IMR-90 (cell line): ENCODE measurements around the gene ART4. TPM values are rescaled to one million over a fixed set of nuclear protein-coding genes. Genes with fewer than 3 reads are reported as not detected.

Experiments used
- ATAC-seq: fragments of 200-7000 bp; cut with Tn5 transposase; 2 replicates; pipeline ENCODE4 v1.9.1; 2020; ENCODE audit warnings: low read depth, mild to moderate bottlenecking, moderate library complexity
- BruUV-seq: library from RNA; stranded (reverse); fragments of 400-500 nt; replicated peaks from 2 replicates; lab custom pipeline; 2021; lab: Mats Ljungman, UMichigan
- CTCF ChIA-PET: fragments of 300-600 bp; formaldehyde crosslinking; extraction: SDS; loops from one replicate; lab custom pipeline; 2021; ENCODE audit warnings: antibody characterized with exemption; lab: Yijun Ruan, JAX
- POLR2A ChIA-PET: fragments of 300-600 bp; sonication (Branson Sonifier 250); formaldehyde crosslinking; loops from one replicate; lab custom pipeline; 2022; ENCODE audit warnings: antibody characterized with exemption; ENCODE audit not compliant: unreplicated experiment; lab: Charles Lee
- DNase-seq: peaks from one replicate; pipeline ENCODE4 v3.0.0; 2013
- H2AFZ ChIP-seq: replicated peaks from 2 replicates; pipeline ENCODE3; 2013; ENCODE audit warnings: low read length, mild to moderate bottlenecking; ENCODE audit not compliant: poor library complexity
- H2AK5ac ChIP-seq: 2 replicates; pipeline ENCODE4 v1.6.1; 2013; ENCODE audit warnings: low read depth, low read length, inconsistent platforms
- H2AK9ac ChIP-seq: replicated peaks from 2 replicates; pipeline ENCODE3; 2013; ENCODE audit warnings: mild to moderate bottlenecking, low read depth, low read length, moderate library complexity; ENCODE audit not compliant: poor library complexity
- H2BK120ac ChIP-seq: 2 replicates; pipeline ENCODE4 v1.6.1; 2013; ENCODE audit warnings: low read depth, low read length, inconsistent platforms
- H2BK15ac ChIP-seq: 3 replicates; pipeline ENCODE4 v1.6.1; 2013; ENCODE audit warnings: low read depth, low read length, inconsistent platforms
- H2BK20ac ChIP-seq: 2 replicates; pipeline ENCODE4 v1.6.1; 2013; ENCODE audit warnings: low read depth, mild to moderate bottlenecking, inconsistent platforms, low read length, moderate library complexity
- H2BK5ac ChIP-seq: 2 replicates; pipeline ENCODE4 v1.6.1; 2013; ENCODE audit warnings: mild to moderate bottlenecking, low read depth, low read length, inconsistent platforms; ENCODE audit not compliant: poor library complexity, severe bottlenecking
- H3K14ac ChIP-seq: replicated peaks from 2 replicates; pipeline ENCODE4 v1.6.1; 2013; ENCODE audit warnings: low read depth, low read length, inconsistent platforms
- H3K18ac ChIP-seq: 2 replicates; pipeline ENCODE4 v1.6.1; 2013; ENCODE audit warnings: low read depth, low read length, control low read depth
- H3K23ac ChIP-seq: 2 replicates; pipeline ENCODE4 v1.6.1; 2013; ENCODE audit warnings: low read depth, low read length, inconsistent platforms
- H3K27ac ChIP-seq: 2 replicates; pipeline ENCODE4 v1.5.1; 2013; ENCODE audit warnings: mild to moderate bottlenecking, control low read depth, low read length; ENCODE audit not compliant: insufficient read depth
- H3K27me3 ChIP-seq: 2 replicates; pipeline ENCODE4 v1.6.1; 2013; ENCODE audit warnings: low read length; ENCODE audit not compliant: control insufficient read depth, insufficient read depth
- H3K36me3 ChIP-seq: 2 replicates; pipeline ENCODE4 v1.6.1; 2013; ENCODE audit warnings: low read length, mixed read lengths; ENCODE audit not compliant: control insufficient read depth, insufficient read depth
- H3K4ac ChIP-seq: 2 replicates; pipeline ENCODE4 v1.6.1; 2013; ENCODE audit warnings: low read depth, low read length, inconsistent platforms
- H3K4me1 ChIP-seq: 2 replicates; pipeline ENCODE4 v1.6.1; 2013; ENCODE audit warnings: low read length, mixed read lengths; ENCODE audit not compliant: control insufficient read depth, insufficient read depth
- H3K4me2 ChIP-seq: 2 replicates; pipeline ENCODE4 v1.6.1; 2013; ENCODE audit warnings: low read depth, mild to moderate bottlenecking, control low read depth, low read length, moderate library complexity
- H3K4me3 ChIP-seq: 2 replicates; pipeline ENCODE4 v1.5.1; 2013; ENCODE audit warnings: low read depth, mild to moderate bottlenecking, control low read depth, low read length, moderate library complexity; ENCODE audit not compliant: insufficient read depth
- H3K56ac ChIP-seq: 2 replicates; pipeline ENCODE4 v1.6.1; 2013; ENCODE audit warnings: low read length, inconsistent platforms; ENCODE audit not compliant: insufficient read depth; ENCODE audit errors: extremely low read depth
- H3K79me1 ChIP-seq, 2 experiments: 2 replicates each; pipeline ENCODE4 v1.6.1; 2013; ENCODE audit warnings: low read length in 2 of 2, inconsistent platforms in 1 of 2, low read depth in 1 of 2
- H3K9ac ChIP-seq: 2 replicates; pipeline ENCODE4 v1.6.1; 2013; ENCODE audit warnings: low read depth, low read length, control low read depth
- H3K9me1 ChIP-seq: 2 replicates; pipeline ENCODE4 v1.6.1; 2013; ENCODE audit warnings: low read length, inconsistent platforms; ENCODE audit not compliant: insufficient read depth
- H3K9me3 ChIP-seq: 2 replicates; pipeline ENCODE4 v1.6.1; 2013; ENCODE audit warnings: low read length; ENCODE audit not compliant: control insufficient read depth, insufficient read depth
- H4K20me1 ChIP-seq: 2 replicates; pipeline ENCODE4 v1.6.1; 2013; ENCODE audit warnings: low read length, inconsistent platforms; ENCODE audit not compliant: insufficient read depth
- H4K5ac ChIP-seq: 2 replicates; pipeline ENCODE4 v1.6.1; 2013; ENCODE audit warnings: mild to moderate bottlenecking, low read depth, low read length, control low read depth
- H4K8ac ChIP-seq, 2 experiments: 2 replicates each; pipeline ENCODE4 v1.6.1; 2013; ENCODE audit warnings: low read depth in 2 of 2, low read length in 2 of 2, control low read depth in 1 of 2, inconsistent platforms in 1 of 2
- H4K91ac ChIP-seq: 2 replicates; pipeline ENCODE4 v1.6.1; 2013; ENCODE audit warnings: low read depth, low read length, inconsistent platforms; ENCODE audit not compliant: insufficient read depth
- CEBPB ChIP-seq: IDR thresholded peaks from 2 replicates; pipeline ENCODE4 v1.6.1; 2012; ENCODE audit warnings: low read depth, low read length, improper control_type of control experiment
- MAFK ChIP-seq: IDR thresholded peaks from 2 replicates; pipeline ENCODE4 v1.6.1; 2012; ENCODE audit warnings: low read depth, low read length, improper control_type of control experiment
- MXI1 ChIP-seq: IDR thresholded peaks from 2 replicates; pipeline ENCODE4 v1.6.1; 2012; ENCODE audit warnings: low read depth, mild to moderate bottlenecking, low read length, moderate library complexity, borderline replicate concordance
- SMC3 ChIP-seq: fragments of 150-350 bp; IDR thresholded peaks from 2 replicates; pipeline ENCODE4 v1.6.1; 2016; ENCODE audit warnings: low read depth, mild to moderate bottlenecking, antibody characterized with exemption, low read length, moderate library complexity
- WGBS, 2 experiments: methylation state at CpG; one replicate each; pipeline versions ENCODE4 v1.1.5 to v1.1.7; 2013; ENCODE audit warnings: missing lambda C conversion rate in 2 of 2; ENCODE audit not compliant: insufficient read length in 1 of 2; ENCODE audit errors: extremely low coverage in 2 of 2; 5-methylcytosine and 5-hydroxymethylcytosine counted together
- dilution Hi-C: fragments of 300-500 bp; cut with HindIII; formaldehyde crosslinking; loops from one replicate; pipeline ENCODE4 v1.14.3; 2018; ENCODE audit warnings: low sequenced_read_pairs; ENCODE audit not compliant: unreplicated experiment
- in situ Hi-C: fragments of 300-500 bp; cut with MboI; formaldehyde crosslinking; loops from 3 replicates; pipeline ENCODE4 v1.14.3; 2019; ENCODE audit warnings: low sequenced_read_pairs, inconsistent platforms, mixed read lengths
- intact Hi-C: fragments of 100-400 bp; cut with micrococcal nuclease; formaldehyde crosslinking; loops from 2 replicates; pipeline ENCODE4 v1.10.0; 2022
- polyA plus RNA-seq, 3 experiments: library from polyadenylated mRNA; depleted of rRNA; stranded (reverse); fragments of >200 nt; gene quantifications; 2 replicates each; pipeline ENCODE4 v1.2.3, GENCODE V29; 2012; ENCODE audit warnings: low replicate concordance in 1 of 3
- total RNA-seq: library from RNA; depleted of rRNA; stranded (reverse); fragments of >200 nt; gene quantifications from 2 replicates; pipeline ENCODE4 v1.2.3, GENCODE V29; 2012

ART4 gene
- total and polyA plus RNA-seq, 2 of the 4 experiments (the other 2 are of a cell fraction): not detected

GRCh38 chr12:14841761-14842160 lies 1.6 kb downstream of the ART4 start:
- intact Hi-C loops: loop anchor here (10.0 kb wide), 1 partner anchor 207 kb away; no protein-coding TSS in a partner anchor

More at GRCh38 chr12:14841761-14842160, 1.6 kb downstream of the ART4 start:
- Histone ChIP-seq H2AFZ (peak overlapping the region; percentile 35), H4K20me1 (no peaks in the 10 kb centered on the region), H3K36me3 (no peaks in the 10 kb centered on the region), H3K23ac (no peak overlapping the region), H3K79me1 (no peaks in the 10 kb centered on the region), H3K18ac (peak overlapping the region; percentile 79), H3K56ac (no peak overlapping the region), H3K9ac (no peak overlapping the region), H4K5ac (peak overlapping the region; percentile 45), H4K91ac (peak overlapping the region; percentile 70), H3K27me3 (no peaks in the 10 kb centered on the region), H3K27ac (peak overlapping the region; percentile 6; the same call in 1 of the 2 replicates), H3K14ac (0 out of 2 replicates have a peak overlapping the region, but pooled peaks have one; percentile 10), H2BK20ac (peak overlapping the region; percentile 54), H2AK5ac (peak overlapping the region; percentile 31), H3K4me3 (no peak overlapping the region), H4K8ac (peak overlapping the region in 1 of 2 experiments; percentile 44; a peak in 1 of 4 replicates), H2BK5ac (peak overlapping the region; percentile 74), H3K4me1 (peaks cover 3% of the 10 kb centered on the region; the same call in 1 of the 2 replicates), H2BK15ac (peak overlapping the region; percentile 81; the same call in 2 of the 3 replicates), H3K4me2 (peak overlapping the region; percentile 11; the same call in 1 of the 2 replicates), H3K9me1 (no peaks in the 10 kb centered on the region; the same call in none of the 2 replicates), H3K9me3 (no peaks in the 10 kb centered on the region), H3K4ac (peak overlapping the region; percentile 53), H2AK9ac (peak overlapping the region; percentile 60), H2BK120ac (peak overlapping the region; percentile 72)
- TF ChIP-seq SMC3: no peak
- TF ChIP-seq MAFK: no peak
- TF ChIP-seq MXI1: no peak
- TF ChIP-seq CEBPB: no peak
- no CpG with 5 or more reads among the region's 3 CpGs for WGBS, 2 experiments
- ChIA-PET CTCF (no interaction called here), POLR2A (no interaction called here)
- dilution Hi-C loops (no loop called here), in situ Hi-C loops (loop anchor here (5.0 kb wide), 1 partner anchor 156 kb away; no protein-coding TSS in a partner anchor)
- ATAC-seq: peak; percentile 59
- DNase-seq: peak; percentile 54
- no TSS peak for BruUV-seq
